ENCODE measurements around the gene LPAR6.

Gene LPAR6

GRCh38 chr13:48369988-48370387, 42.9 kb downstream of the LPAR6 start:
- no peak for DNase-seq (ENCODE audit: low read depth)
